ENCODE results near the gene SLC39A10. TPM values are rescaled to one million over a fixed set of nuclear protein-coding genes. Genes with fewer than 3 reads are reported as not detected.

SLC39A10 gene
- total and polyA plus RNA-seq, 2 donors (not counting 3 experiments of a cell fraction or from before 2014, with no cell fraction given): 11.4 to 39.9 TPM

- BruUV-seq (replicated peaks): no TSS peak
- H3K4me3 ChIP-seq (replicated peaks in 1 of 3; ENCODE audit: insufficient read depth in 1 of 3, low read depth in 1 of 3, low read length in 3 of 3): no peak overlapping the region
- TF ChIP-seq POLR2A (IDR thresholded peaks at IDR 0.05; ENCODE audit: low read depth, low read length) (no peak), MAX (IDR thresholded peaks at IDR 0.05; ENCODE audit: insufficient read depth, insufficient read length) (no peak), CTCF (IDR thresholded peaks at IDR 0.05; ENCODE audit: extremely low read depth in 1 of 2, insufficient read depth in 1 of 2, low read depth in 1 of 2, low read length in 2 of 2) (no peak), GATA2 (IDR thresholded peaks at IDR 0.05; ENCODE audit: insufficient read depth, insufficient read length, low read depth, low read length) (no peak), JUN (IDR thresholded peaks at IDR 0.05; ENCODE audit: borderline replicate concordance, insufficient read depth, insufficient read length, low read depth) (no peak), POLR2AphosphoS5 (IDR thresholded peaks at IDR 0.05; ENCODE audit: insufficient read depth, low read depth, low read length) (no peak), EZH2 (IDR thresholded peaks at IDR 0.05; ENCODE audit: borderline replicate concordance, low read depth, low read length, severe bottlenecking) (no peak), FOS (IDR thresholded peaks at IDR 0.05; ENCODE audit: borderline replicate concordance, insufficient read depth, low read length) (no peak), MYC (IDR thresholded peaks at IDR 0.05; ENCODE audit: low read depth, low read length) (no peak)
- no peak overlapping the region for H3K9ac ChIP-seq (replicated peaks; ENCODE audit: extremely low read depth, insufficient read depth, low read length)
- H2AFZ ChIP-seq (ENCODE audit: low read depth, low read length): no peak overlapping the region
- H3K9me3 ChIP-seq (replicated peaks; ENCODE audit: control insufficient read depth, insufficient read depth, low read length): no peaks in the 10 kb centered on the region
- H3K27me3 ChIP-seq (ENCODE audit: control insufficient read depth in 2 of 2, insufficient read depth in 2 of 2, low read length in 2 of 2): no peaks in the 10 kb centered on the region
- no peaks in the 10 kb centered on the region for H3K36me3 ChIP-seq (ENCODE audit: control insufficient read depth in 2 of 2, extremely low read depth in 1 of 2, insufficient read depth in 2 of 2, low read length in 2 of 2)
- POLR2A ChIA-PET: no interaction called here
- no peak overlapping the region for H3K27ac ChIP-seq (ENCODE audit: insufficient read depth, low read depth, low read length)
- CTCF ChIA-PET: interaction anchor here (1.3 to 5.8 kb wide), 2 partner anchors 276 to 406 kb away, joined by 7 to 53 read pairs; partner anchors contain the start of gene DNAH7
- H3K9me1 ChIP-seq (replicated peaks; ENCODE audit: control insufficient read depth, extremely low read depth, insufficient read depth, low read length): no peaks in the 10 kb centered on the region
- dilution Hi-C loops (cut with MboI; ENCODE audit: extremely low pct_ligation_motif_present, low sequenced_read_pairs): no loop called here
- DNase-seq (ENCODE audit: low read depth, low spot score) (no peak), FAIRE-seq (no peak)
- intact Hi-C loops (cut with micrococcal nuclease): loop anchor here (5.0 kb wide), 1 partner anchor 345 kb away; no protein-coding TSS in a partner anchor
- H3K4me2 ChIP-seq (ENCODE audit: insufficient read depth, low read length): no peak overlapping the region
- peaks cover 49% of the 10 kb centered on the region for H3K79me2 ChIP-seq (ENCODE audit: control insufficient read depth, insufficient read depth, low read length)
- H3K4me1 ChIP-seq (ENCODE audit: control insufficient read depth, extremely low read depth, insufficient read depth, low read length): peaks cover 23% of the 10 kb centered on the region
- H4K20me1 ChIP-seq (replicated peaks; ENCODE audit: control insufficient read depth, extremely low read depth, insufficient read depth, low read length): peaks cover 4% of the 10 kb centered on the region
These were observed 5.1 kb downstream of the SLC39A10 start for GRCh38 chr2:195662138-195662537.
